Measurements from ENCODE around the gene IRF9.

Gene IRF9, protein sequence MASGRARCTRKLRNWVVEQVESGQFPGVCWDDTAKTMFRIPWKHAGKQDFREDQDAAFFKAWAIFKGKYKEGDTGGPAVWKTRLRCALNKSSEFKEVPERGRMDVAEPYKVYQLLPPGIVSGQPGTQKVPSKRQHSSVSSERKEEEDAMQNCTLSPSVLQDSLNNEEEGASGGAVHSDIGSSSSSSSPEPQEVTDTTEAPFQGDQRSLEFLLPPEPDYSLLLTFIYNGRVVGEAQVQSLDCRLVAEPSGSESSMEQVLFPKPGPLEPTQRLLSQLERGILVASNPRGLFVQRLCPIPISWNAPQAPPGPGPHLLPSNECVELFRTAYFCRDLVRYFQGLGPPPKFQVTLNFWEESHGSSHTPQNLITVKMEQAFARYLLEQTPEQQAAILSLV

DNA sequence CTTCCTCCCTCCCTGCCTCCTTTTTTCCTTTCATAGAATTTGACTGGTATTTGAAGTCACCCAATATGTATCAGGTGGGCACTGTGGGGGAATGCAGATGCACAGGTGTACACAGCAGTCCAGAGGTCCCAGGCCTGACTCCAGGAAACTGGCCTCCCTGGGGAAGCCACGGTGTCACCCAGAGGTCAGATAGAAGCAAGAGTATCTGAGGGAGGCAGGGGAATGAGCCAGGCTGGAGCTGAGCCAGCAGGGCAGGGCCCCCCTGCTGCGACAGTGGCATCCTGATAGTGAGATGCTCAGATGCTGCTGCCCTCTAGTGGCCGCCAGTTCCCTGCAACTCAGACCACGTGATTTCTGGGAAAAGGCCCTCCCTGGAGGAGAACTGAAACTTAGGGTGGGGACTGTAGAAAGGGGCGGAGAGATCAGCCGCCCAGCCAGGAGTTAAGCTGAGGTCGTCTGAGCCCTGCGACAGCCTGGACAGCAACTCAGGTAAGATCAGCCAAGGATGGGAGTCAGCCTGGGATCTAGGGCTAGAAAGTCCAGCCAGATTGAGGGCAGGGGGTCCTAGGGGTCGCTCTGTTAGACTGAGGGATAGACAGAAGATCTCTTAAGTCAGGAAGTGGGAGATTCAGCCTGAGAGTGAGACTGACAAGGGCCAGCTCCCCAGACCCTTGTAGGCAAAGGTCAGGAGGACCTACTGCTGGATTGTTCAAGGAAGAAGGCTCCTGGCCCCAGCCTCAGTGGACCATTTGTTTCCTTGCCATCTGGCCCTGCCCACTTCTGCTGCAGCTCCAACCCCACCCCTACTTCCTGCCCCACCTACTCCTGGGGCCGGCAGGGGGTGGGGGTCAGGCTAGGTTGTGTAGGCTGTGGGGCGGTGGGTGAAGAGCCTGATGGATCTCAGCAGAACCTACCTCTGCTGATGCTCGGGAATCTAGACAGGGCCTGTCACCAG lies at the start of gene IRF9:
IRF9 (plus strand) TSS at position 416 of the 955 bp plus-strand sequence. CDS start 880 bp downstream, outside the sequence.
- peak; percentile 99 for DNase-seq
- Mint-ChIP-seq H3K9me3 (no peaks in the 10 kb centered on the region), H3K36me3 (ENCODE audit: low read depth) (peaks cover 45% of the 10 kb centered on the region), H3K4me1 (peaks cover 30% of the 10 kb centered on the region), H3K27me3 (ENCODE audit: low read depth, poor library complexity) (no peaks in the 10 kb centered on the region), H3K27ac (peak within 1 kb of the TSS; percentile 99), H3K4me3 (peak within 1 kb of the TSS; percentile 91)
- TF ChIP-seq, protein P1, sequence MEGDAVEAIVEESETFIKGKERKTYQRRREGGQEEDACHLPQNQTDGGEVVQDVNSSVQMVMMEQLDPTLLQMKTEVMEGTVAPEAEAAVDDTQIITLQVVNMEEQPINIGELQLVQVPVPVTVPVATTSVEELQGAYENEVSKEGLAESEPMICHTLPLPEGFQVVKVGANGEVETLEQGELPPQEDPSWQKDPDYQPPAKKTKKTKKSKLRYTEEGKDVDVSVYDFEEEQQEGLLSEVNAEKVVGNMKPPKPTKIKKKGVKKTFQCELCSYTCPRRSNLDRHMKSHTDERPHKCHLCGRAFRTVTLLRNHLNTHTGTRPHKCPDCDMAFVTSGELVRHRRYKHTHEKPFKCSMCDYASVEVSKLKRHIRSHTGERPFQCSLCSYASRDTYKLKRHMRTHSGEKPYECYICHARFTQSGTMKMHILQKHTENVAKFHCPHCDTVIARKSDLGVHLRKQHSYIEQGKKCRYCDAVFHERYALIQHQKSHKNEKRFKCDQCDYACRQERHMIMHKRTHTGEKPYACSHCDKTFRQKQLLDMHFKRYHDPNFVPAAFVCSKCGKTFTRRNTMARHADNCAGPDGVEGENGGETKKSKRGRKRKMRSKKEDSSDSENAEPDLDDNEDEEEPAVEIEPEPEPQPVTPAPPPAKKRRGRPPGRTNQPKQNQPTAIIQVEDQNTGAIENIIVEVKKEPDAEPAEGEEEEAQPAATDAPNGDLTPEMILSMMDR (IDR thresholded peaks at IDR 0.05) = peak; percentile 90

DNA sequence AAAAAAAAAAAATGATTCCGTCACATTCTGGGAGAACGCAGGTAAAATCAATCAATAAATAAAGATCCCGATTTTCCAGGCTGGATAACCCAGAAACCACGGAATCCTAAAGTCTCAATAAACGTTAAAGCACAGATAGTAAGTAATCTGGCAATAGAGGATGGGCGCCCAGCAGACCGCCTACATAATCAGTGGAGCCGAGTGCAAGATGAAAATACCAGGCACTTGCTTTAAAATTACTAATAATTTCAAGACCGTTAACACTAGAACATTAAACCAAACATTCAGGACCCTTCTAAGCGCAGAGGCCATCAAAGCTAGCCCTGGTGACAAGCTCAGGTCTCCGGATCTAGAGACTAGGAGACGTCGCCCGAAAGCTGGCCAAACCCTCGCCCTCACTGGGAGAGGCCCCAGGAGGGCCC lies 47.7 kb upstream of the IRF9 start:
- peaks cover 10% of the 10 kb centered on the region for H3K27me3 Mint-ChIP-seq (ENCODE audit: low read depth, poor library complexity)
- TF ChIP-seq, protein P1 (IDR thresholded peaks at IDR 0.05) = no peak
- H3K27ac Mint-ChIP-seq = peak overlapping the region; percentile 100
- no peak for DNase-seq
- no peaks in the 10 kb centered on the region for H3K9me3 Mint-ChIP-seq
- peaks cover 22% of the 10 kb centered on the region for H3K4me1 Mint-ChIP-seq
- peaks cover 19% of the 10 kb centered on the region for H3K36me3 Mint-ChIP-seq (ENCODE audit: low read depth)
- H3K4me3 Mint-ChIP-seq = peak overlapping the region; percentile 98

DNA sequence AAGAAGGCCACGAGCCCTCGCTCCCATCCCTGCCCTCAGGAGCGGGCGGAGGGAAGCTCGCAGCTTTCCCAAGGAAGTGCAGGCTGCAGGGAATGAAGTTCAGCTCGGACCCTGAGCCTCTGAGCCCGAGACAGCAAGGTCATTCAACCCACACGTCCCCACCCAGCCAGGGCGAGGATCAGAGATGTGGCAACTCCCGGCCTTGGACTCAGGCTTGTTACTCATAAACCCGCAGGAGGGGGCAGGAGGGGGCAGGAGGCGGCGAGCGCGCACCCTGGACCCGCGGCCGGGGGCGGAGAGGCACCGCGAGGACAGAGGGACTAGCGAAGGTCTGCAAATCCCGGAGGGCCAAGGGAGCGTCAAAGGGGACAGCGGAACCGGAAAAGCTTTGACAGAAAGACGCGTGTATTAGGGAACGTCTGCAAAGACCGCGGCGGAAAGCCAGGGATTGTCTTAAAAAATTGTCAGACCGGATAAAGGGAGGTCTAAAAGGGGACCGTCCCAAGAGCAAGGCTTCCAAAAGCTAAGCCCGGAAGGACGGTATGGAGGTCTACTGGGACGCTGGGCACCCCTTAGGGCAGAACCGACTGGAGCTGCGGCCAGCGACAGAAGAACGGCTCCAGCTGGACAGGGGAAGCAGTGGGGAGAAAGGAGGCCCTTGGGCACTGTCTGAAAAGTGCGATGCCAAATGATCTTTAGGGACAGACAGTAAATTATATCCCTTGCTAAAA lies 47.1 kb upstream of the IRF9 start:
- peaks cover 10% of the 10 kb centered on the region for H3K27me3 Mint-ChIP-seq (ENCODE audit: low read depth, poor library complexity)
- TF ChIP-seq, protein P1 (IDR thresholded peaks at IDR 0.05) = no peak
- peak overlapping the region; percentile 98 for H3K4me3 Mint-ChIP-seq
- peak overlapping the region; percentile 100 for H3K27ac Mint-ChIP-seq
- no peaks in the 10 kb centered on the region for H3K9me3 Mint-ChIP-seq
- peaks cover 18% of the 10 kb centered on the region for H3K4me1 Mint-ChIP-seq
- peak; percentile 74 for DNase-seq
- H3K36me3 Mint-ChIP-seq (ENCODE audit: low read depth) = peaks cover 25% of the 10 kb centered on the region

DNA sequence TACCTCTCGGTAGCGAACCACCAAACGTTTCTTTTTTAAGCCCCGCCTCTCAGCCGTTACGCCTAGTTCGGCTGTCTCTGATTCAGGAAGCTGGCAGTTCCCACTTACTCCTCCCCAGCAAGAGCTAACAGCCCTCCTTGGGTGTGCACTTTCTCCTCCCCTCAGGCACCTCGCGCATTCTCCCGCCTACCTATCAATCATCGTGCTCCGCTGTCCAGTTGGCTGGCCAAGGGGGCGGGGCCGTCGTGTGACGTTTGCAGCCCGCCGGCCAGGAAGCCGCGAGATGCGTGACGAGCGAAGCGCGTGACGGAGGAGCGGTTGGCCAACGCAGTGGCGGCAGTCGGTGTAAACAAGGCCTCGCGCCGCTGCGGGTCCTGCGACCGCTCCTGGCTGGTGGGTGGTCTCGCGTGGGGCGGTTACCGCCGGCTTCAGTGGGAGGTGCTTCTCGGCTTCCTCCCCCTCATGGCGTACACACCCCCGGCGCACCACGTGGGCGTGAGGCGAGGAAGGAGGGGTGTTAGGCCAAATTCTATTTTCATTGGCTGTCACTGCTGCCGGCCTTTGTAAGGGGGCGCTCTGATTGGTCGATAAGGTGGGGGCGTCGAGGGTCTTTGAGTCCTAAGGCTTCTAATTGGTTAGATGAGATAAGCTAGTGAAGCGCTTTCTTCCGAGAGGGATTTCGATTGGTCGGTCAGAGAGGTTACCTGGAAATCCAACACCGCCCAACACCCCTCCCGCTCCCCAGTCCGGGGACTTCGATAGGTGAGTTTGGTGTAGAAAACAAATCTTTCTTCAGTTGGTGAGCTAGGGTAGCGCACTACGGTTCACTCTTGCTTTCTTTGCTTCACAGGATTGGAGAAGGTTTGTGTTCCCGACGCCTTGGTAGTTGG lies 46.3 kb upstream of the IRF9 start, which contains the start of the genes DCAF11 and NRL:
DCAF11 (plus strand) TSS at position 246 of the 890 bp plus-strand sequence. CDS start 818 bp downstream, outside the sequence.
NRL (minus strand) TSS at position 418 of the 890 bp plus-strand sequence. CDS start 32,101 bp downstream, outside the sequence.
- Mint-ChIP-seq H3K4me1 (peaks cover 17% of the 10 kb centered on the region), H3K27ac (peak within 1 kb of the TSS; percentile 100), H3K9me3 (no peaks in the 10 kb centered on the region), H3K36me3 (ENCODE audit: low read depth) (peaks cover 33% of the 10 kb centered on the region), H3K27me3 (ENCODE audit: low read depth, poor library complexity) (peaks cover 10% of the 10 kb centered on the region), H3K4me3 (peak within 1 kb of the TSS; percentile 98)
- peak; percentile 98 for DNase-seq
- TF ChIP-seq, protein P1 (IDR thresholded peaks at IDR 0.05) = no peak
